Sigmoid colon (tissue), 7 donors: Measurements from ENCODE around the gene KIF5A. TPM values are rescaled to one million over a fixed set of nuclear protein-coding genes. Genes with fewer than 3 reads are reported as not detected.

ENCODE experiments used
- DNase-seq: peaks from one replicate; pipeline ENCODE4 v3.0.0-alpha.2; 2019
- H3K27ac ChIP-seq, 4 donors: fragments of 200-600 bp; sonication (generic); one replicate each; pipeline ENCODE4 v1.5.1; 2016 to 2019; ENCODE audit warnings: mild to moderate bottlenecking in 1 of 4
- H3K27me3 ChIP-seq, 3 donors: fragments of 200-600 bp; sonication (generic); one replicate each; pipeline ENCODE4 v1.5.1; 2019; ENCODE audit warnings: mild to moderate bottlenecking in 1 of 3
- H3K36me3 ChIP-seq, 4 donors: fragments of 200-600 bp; sonication (generic); one replicate each; pipeline ENCODE4 v1.5.1; 2016 to 2019
- H3K4me1 ChIP-seq, 4 donors: fragments of 200-600 bp; sonication (generic); one replicate each; pipeline ENCODE4 v1.5.1; 2017 to 2019
- H3K4me3 ChIP-seq, 4 donors: fragments of 200-600 bp; sonication (generic); one replicate each; pipeline ENCODE4 v1.5.1; 2017 to 2019; ENCODE audit warnings: mild to moderate bottlenecking in 2 of 4, moderate library complexity in 1 of 4
- H3K9me3 ChIP-seq, 4 donors: fragments of 200-600 bp in 3 of 4; sonication (generic) in 3 of 4; one replicate each; pipeline versions ENCODE4 v1.5.1 to v1.6.1; 2013 to 2019
- CTCF ChIP-seq, 4 experiments: fragments of 450-650 bp in 3 of 4; fragments of 200-600 bp in 1 of 4; IDR thresholded peaks; one replicate each; pipeline ENCODE4 v1.5.1; 2016 to 2019; ENCODE audit warnings: antibody characterized with exemption in 4 of 4, mild to moderate bottlenecking in 3 of 4, moderate library complexity in 2 of 4
- EP300 ChIP-seq, 4 donors: sonication (generic); formaldehyde crosslinking; IDR thresholded peaks; one replicate each; pipeline ENCODE4 v1.6.1; 2017; ENCODE audit warnings: antibody characterized with exemption in 4 of 4
- POLR2A ChIP-seq, 2 donors: fragments of 450-650 bp; IDR thresholded peaks; one replicate each; pipeline ENCODE4 v1.6.1; 2016; ENCODE audit warnings: antibody characterized with exemption in 2 of 2, mild to moderate bottlenecking in 2 of 2, moderate library complexity in 2 of 2
- POLR2AphosphoS5 ChIP-seq, 4 donors: sonication (generic); formaldehyde crosslinking; IDR thresholded peaks; one replicate each; pipeline ENCODE4 v1.6.1; 2017; ENCODE audit warnings: antibody characterized with exemption in 4 of 4
- WGBS, 2 donors: extraction: QIAGEN DNeasy Blood & Tissue Kit; methylation state at CpG; one replicate each; pipeline ENCODE4 v1.1.7; 2013; 5-methylcytosine and 5-hydroxymethylcytosine counted together
- intact Hi-C: fragments of 100-400 bp; cut with DNase I; formaldehyde crosslinking; loops from one replicate; pipeline ENCODE4 v1.15.1; 2023
- polyA plus RNA-seq, 3 donors: library from polyadenylated mRNA; stranded (reverse); fragments of 200-250 nt; gene quantifications; one replicate each; pipeline ENCODE4 v1.2.3, GENCODE V29; 2013
- total RNA-seq, 4 donors: library from RNA; depleted of rRNA; stranded (reverse); fragments of >200 nt; gene quantifications; one replicate each; pipeline ENCODE4 v1.1.0, GENCODE V29; 2016
- donor health status: healthy with polysubstance abuse.
- donor health status: Bipolar disorder and iron deficiency.
- donor health status: healthy.

Gene KIF5A
- total and polyA plus RNA-seq, 7 donors, result under 0.01 to 8.9 (median 3.6) TPM

- H3K27me3 ChIP-seq, result peaks cover 10 to 76% (median 28%) of the 10 kb centered on the region in 3 donors
- peak; percentile 58 for DNase-seq
Measured at GRCh38 chr12:57628280-57629191, 78.7 kb downstream of the KIF5A start.

GRCh38 chr12:57629897-57630471 is 80.1 kb downstream of the KIF5A start:
- DNase-seq, result peak; percentile 61
- Histone ChIP-seq H3K27ac (no peak overlapping the region), H3K4me3 (no peak overlapping the region), H3K27me3 (peaks cover 10 to 75% (median 28%) of the 10 kb centered on the region in 3 donors), H3K36me3 (peaks cover 0 to 19% (median 4%) of the 10 kb centered on the region in 4 donors), H3K9me3 (no peaks in the 10 kb centered on the region), H3K4me1 (peaks cover 0 to 28% (median 24%) of the 10 kb centered on the region in 4 donors)
- no peak for TF ChIP-seq POLR2AphosphoS5 (IDR thresholded peaks at IDR 0.05)
- TF ChIP-seq CTCF (IDR thresholded peaks at IDR 0.05), result no peak
- no peak for TF ChIP-seq EP300 (IDR thresholded peaks at IDR 0.05)
- TF ChIP-seq POLR2A (IDR thresholded peaks at IDR 0.05), result no peak
- intact Hi-C loops, result no loop called here
- WGBS, 2 donors, result 69 to 82% methylated on average over 5 of the region's 5 CpGs

More at GRCh38 chr12:57628280-57629191, 78.7 kb downstream of the KIF5A start:
- no peaks in the 10 kb centered on the region for H3K9me3 ChIP-seq
- H3K4me1 ChIP-seq, result peaks cover 0 to 28% (median 24%) of the 10 kb centered on the region in 4 donors
- 49 to 52% methylated on average over 29 of the region's 29 CpGs for WGBS, 2 donors
- no peak overlapping the region for H3K4me3 ChIP-seq
- intact Hi-C loops, result no loop called here
- peaks cover 0 to 22% (median 4%) of the 10 kb centered on the region in 4 donors for H3K36me3 ChIP-seq
- TF ChIP-seq EP300 (IDR thresholded peaks at IDR 0.05) (no peak), POLR2A (IDR thresholded peaks at IDR 0.05) (no peak), CTCF (IDR thresholded peaks at IDR 0.05) (no peak), POLR2AphosphoS5 (IDR thresholded peaks at IDR 0.05) (no peak)
- H3K27ac ChIP-seq, result no peak overlapping the region

- no peaks in the 10 kb centered on the region for H3K9me3 ChIP-seq
- H3K4me3 ChIP-seq, result no peak overlapping the region
- H3K4me1 ChIP-seq, result peaks cover 0 to 28% (median 24%) of the 10 kb centered on the region in 4 donors
- intact Hi-C loops, result no loop called here
- peak; percentile 52 for DNase-seq
- TF ChIP-seq POLR2A (IDR thresholded peaks at IDR 0.05) (no peak), CTCF (IDR thresholded peaks at IDR 0.05) (no peak), EP300 (IDR thresholded peaks at IDR 0.05) (no peak), POLR2AphosphoS5 (IDR thresholded peaks at IDR 0.05) (no peak)
- H3K27ac ChIP-seq, result no peak overlapping the region
- peaks cover 10 to 75% (median 28%) of the 10 kb centered on the region in 3 donors for H3K27me3 ChIP-seq
- peaks cover 0 to 9% (median 2%) of the 10 kb centered on the region in 4 donors for H3K36me3 ChIP-seq
- WGBS, 2 donors, result 44 to 50% methylated on average over 6 of the region's 6 CpGs
Measured at GRCh38 chr12:57630891-57631433, 81.1 kb downstream of the KIF5A start.

- intact Hi-C loops, result no loop called here
- TF ChIP-seq EP300 (IDR thresholded peaks at IDR 0.05) (no peak), POLR2A (IDR thresholded peaks at IDR 0.05) (no peak), POLR2AphosphoS5 (IDR thresholded peaks at IDR 0.05) (no peak), CTCF (IDR thresholded peaks at IDR 0.05) (no peak)
- Histone ChIP-seq H3K4me1 (peaks cover 0 to 28% (median 24%) of the 10 kb centered on the region in 4 donors), H3K36me3 (peaks cover 0 to 3% (median 0%) of the 10 kb centered on the region in 4 donors), H3K27me3 (peaks cover 10 to 76% (median 28%) of the 10 kb centered on the region in 3 donors), H3K9me3 (no peaks in the 10 kb centered on the region), H3K4me3 (peak overlapping the region in 3 of 4 donors; percentile 47 to 60 (median 54)), H3K27ac (peak overlapping the region in 1 of 4 donors; percentile 15)
- 9 to 15% methylated on average over 26 of the region's 26 CpGs for WGBS, 2 donors
- DNase-seq, result peak; percentile 53
Measured at GRCh38 chr12:57631566-57632072, 81.8 kb downstream of the KIF5A start.
